Measurements from ENCODE around the gene C4orf50.

Gene C4orf50

GRCh38 chr4:6048537-6048936 lies 30.3 kb upstream of the C4orf50 start:
- H3K27ac ChIP-seq (ENCODE audit: low read length): no peak overlapping the region
- H3K36me3 ChIP-seq (replicated peaks; ENCODE audit: low read depth, low read length): no peaks in the 10 kb centered on the region
- no peak overlapping the region for H3K9ac ChIP-seq (ENCODE audit: low read length)
- no peaks in the 10 kb centered on the region for H4K20me1 ChIP-seq (ENCODE audit: insufficient read depth, low read length)
- no peak overlapping the region for H2AFZ ChIP-seq (ENCODE audit: low read depth, low read length)
- no peak overlapping the region for H3K4me2 ChIP-seq (ENCODE audit: low read length)
- TF ChIP-seq, protein P1, sequence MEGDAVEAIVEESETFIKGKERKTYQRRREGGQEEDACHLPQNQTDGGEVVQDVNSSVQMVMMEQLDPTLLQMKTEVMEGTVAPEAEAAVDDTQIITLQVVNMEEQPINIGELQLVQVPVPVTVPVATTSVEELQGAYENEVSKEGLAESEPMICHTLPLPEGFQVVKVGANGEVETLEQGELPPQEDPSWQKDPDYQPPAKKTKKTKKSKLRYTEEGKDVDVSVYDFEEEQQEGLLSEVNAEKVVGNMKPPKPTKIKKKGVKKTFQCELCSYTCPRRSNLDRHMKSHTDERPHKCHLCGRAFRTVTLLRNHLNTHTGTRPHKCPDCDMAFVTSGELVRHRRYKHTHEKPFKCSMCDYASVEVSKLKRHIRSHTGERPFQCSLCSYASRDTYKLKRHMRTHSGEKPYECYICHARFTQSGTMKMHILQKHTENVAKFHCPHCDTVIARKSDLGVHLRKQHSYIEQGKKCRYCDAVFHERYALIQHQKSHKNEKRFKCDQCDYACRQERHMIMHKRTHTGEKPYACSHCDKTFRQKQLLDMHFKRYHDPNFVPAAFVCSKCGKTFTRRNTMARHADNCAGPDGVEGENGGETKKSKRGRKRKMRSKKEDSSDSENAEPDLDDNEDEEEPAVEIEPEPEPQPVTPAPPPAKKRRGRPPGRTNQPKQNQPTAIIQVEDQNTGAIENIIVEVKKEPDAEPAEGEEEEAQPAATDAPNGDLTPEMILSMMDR (IDR thresholded peaks at IDR 0.05; ENCODE audit: low read depth, low read length): no peak
- no peak for TF ChIP-seq EZH2phosphoT487 (IDR thresholded peaks at IDR 0.05; ENCODE audit: low read depth)
- H3K4me1 ChIP-seq (ENCODE audit: low read length): no peaks in the 10 kb centered on the region
- H3K79me2 ChIP-seq (ENCODE audit: low read length): no peaks in the 10 kb centered on the region
- no peak overlapping the region for H3K4me3 ChIP-seq (ENCODE audit: low read length)
- no peaks in the 10 kb centered on the region for H3K27me3 ChIP-seq (ENCODE audit: low read depth, low read length)
- no peaks in the 10 kb centered on the region for H3K9me3 ChIP-seq (ENCODE audit: insufficient read depth, low read length)

DNA sequence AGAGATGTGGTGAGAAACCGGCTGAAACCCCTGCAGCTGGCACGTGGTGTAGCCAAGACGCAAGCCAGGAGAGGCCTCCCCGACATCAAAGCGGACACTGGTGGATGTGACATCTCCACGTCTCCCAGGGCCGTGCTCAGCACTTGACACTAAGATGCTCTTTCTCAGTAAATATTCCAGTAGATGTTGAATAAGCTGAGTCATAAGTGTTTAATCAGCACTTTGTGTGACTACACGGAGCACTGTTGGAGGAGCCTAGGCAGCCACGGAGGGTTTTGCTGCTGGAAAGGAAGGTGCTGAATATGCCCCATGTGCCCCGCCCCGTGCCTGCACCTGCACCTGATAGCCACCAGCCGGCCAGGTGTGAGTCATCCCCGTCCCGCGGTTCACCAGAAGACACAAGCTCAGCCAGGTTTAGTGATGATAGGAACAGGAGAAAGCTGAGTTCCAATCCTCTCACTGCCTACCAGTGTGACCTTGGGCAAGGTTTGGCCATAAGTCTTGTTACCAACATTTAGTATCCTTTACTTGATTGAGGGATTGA lies 29.0 kb upstream of the C4orf50 start:
- no peaks in the 10 kb centered on the region for H3K9me3 ChIP-seq (ENCODE audit: insufficient read depth, low read length)
- no peak overlapping the region for H3K9ac ChIP-seq (ENCODE audit: low read length)
- H3K36me3 ChIP-seq (replicated peaks; ENCODE audit: low read depth, low read length): no peaks in the 10 kb centered on the region
- no peaks in the 10 kb centered on the region for H3K4me1 ChIP-seq (ENCODE audit: low read length)
- H3K4me2 ChIP-seq (ENCODE audit: low read length): no peak overlapping the region
- H3K4me3 ChIP-seq (ENCODE audit: low read length): no peak overlapping the region
- H2AFZ ChIP-seq (ENCODE audit: low read depth, low read length): no peak overlapping the region
- TF ChIP-seq, protein P1 (IDR thresholded peaks at IDR 0.05; ENCODE audit: low read depth, low read length): no peak
- TF ChIP-seq EZH2phosphoT487 (IDR thresholded peaks at IDR 0.05; ENCODE audit: low read depth): no peak
- H3K27ac ChIP-seq (ENCODE audit: low read length): no peak overlapping the region
- H3K79me2 ChIP-seq (ENCODE audit: low read length): no peaks in the 10 kb centered on the region
- no peaks in the 10 kb centered on the region for H4K20me1 ChIP-seq (ENCODE audit: insufficient read depth, low read length)
- no peaks in the 10 kb centered on the region for H3K27me3 ChIP-seq (ENCODE audit: low read depth, low read length)

GRCh38 chr4:6046526-6047129 lies 28.4 kb upstream of the C4orf50 start:
- no peak overlapping the region for H3K4me3 ChIP-seq (ENCODE audit: low read length)
- no peak overlapping the region for H3K4me2 ChIP-seq (ENCODE audit: low read length)
- no peaks in the 10 kb centered on the region for H3K4me1 ChIP-seq (ENCODE audit: low read length)
- no peaks in the 10 kb centered on the region for H3K79me2 ChIP-seq (ENCODE audit: low read length)
- no peaks in the 10 kb centered on the region for H4K20me1 ChIP-seq (ENCODE audit: insufficient read depth, low read length)
- no peaks in the 10 kb centered on the region for H3K27me3 ChIP-seq (ENCODE audit: low read depth, low read length)
- H3K9me3 ChIP-seq (ENCODE audit: insufficient read depth, low read length): no peaks in the 10 kb centered on the region
- H2AFZ ChIP-seq (ENCODE audit: low read depth, low read length): no peak overlapping the region
- TF ChIP-seq, protein P1 (IDR thresholded peaks at IDR 0.05; ENCODE audit: low read depth, low read length): no peak
- no peak for TF ChIP-seq EZH2phosphoT487 (IDR thresholded peaks at IDR 0.05; ENCODE audit: low read depth)
- H3K9ac ChIP-seq (ENCODE audit: low read length): no peak overlapping the region
- H3K36me3 ChIP-seq (replicated peaks; ENCODE audit: low read depth, low read length): no peaks in the 10 kb centered on the region
- H3K27ac ChIP-seq (ENCODE audit: low read length): no peak overlapping the region

GRCh38 chr4:6044805-6045204 lies 26.6 kb upstream of the C4orf50 start:
- H3K36me3 ChIP-seq (replicated peaks; ENCODE audit: low read depth, low read length): no peaks in the 10 kb centered on the region
- no peak overlapping the region for H3K9ac ChIP-seq (ENCODE audit: low read length)
- TF ChIP-seq EZH2phosphoT487 (IDR thresholded peaks at IDR 0.05; ENCODE audit: low read depth): no peak
- TF ChIP-seq, protein P1 (IDR thresholded peaks at IDR 0.05; ENCODE audit: low read depth, low read length): no peak
- no peaks in the 10 kb centered on the region for H3K9me3 ChIP-seq (ENCODE audit: insufficient read depth, low read length)
- H4K20me1 ChIP-seq (ENCODE audit: insufficient read depth, low read length): no peaks in the 10 kb centered on the region
- no peak overlapping the region for H3K27ac ChIP-seq (ENCODE audit: low read length)
- no peak overlapping the region for H3K4me2 ChIP-seq (ENCODE audit: low read length)
- H3K79me2 ChIP-seq (ENCODE audit: low read length): no peaks in the 10 kb centered on the region
- H2AFZ ChIP-seq (ENCODE audit: low read depth, low read length): no peak overlapping the region
- no peak overlapping the region for H3K4me3 ChIP-seq (ENCODE audit: low read length)
- no peaks in the 10 kb centered on the region for H3K27me3 ChIP-seq (ENCODE audit: low read depth, low read length)
- H3K4me1 ChIP-seq (ENCODE audit: low read length): no peaks in the 10 kb centered on the region
